Mucosa of descending colon (tissue), 3 donors: ENCODE results near the gene EXOSC1. TPM values are rescaled to one million over a fixed set of nuclear protein-coding genes. Genes with fewer than 3 reads are reported as not detected.

Experiments
- ATAC-seq: fragments of 200-7000 bp; cut with Tn5 transposase; one replicate; pipeline ENCODE4 v1.9.1; 2020; ENCODE audit warnings: mild to moderate bottlenecking, moderate library complexity
- DNase-seq, 3 donors: peaks; one replicate each; pipeline ENCODE4 v3.0.0-alpha.2; 2020
- H3K36me3 ChIP-seq: fragments of 200-600 bp; one replicate; pipeline ENCODE4 v1.8.0; 2021; ENCODE audit warnings: low read depth, mild to moderate bottlenecking
- H3K4me1 ChIP-seq: fragments of 200-600 bp; one replicate; pipeline ENCODE4 v1.8.0; 2021; ENCODE audit warnings: low read depth, mild to moderate bottlenecking
- H3K4me3 ChIP-seq: fragments of 200-600 bp; one replicate; pipeline ENCODE4 v1.8.0; 2021; ENCODE audit warnings: mild to moderate bottlenecking
- H3K9me3 ChIP-seq: fragments of 200-600 bp; one replicate; pipeline ENCODE4 v1.8.0; 2021; ENCODE audit warnings: mild to moderate bottlenecking
- CTCF ChIP-seq: fragments of 200-600 bp; IDR thresholded peaks from one replicate; pipeline ENCODE4 v1.8.0; 2022; ENCODE audit warnings: antibody characterized with exemption, mild to moderate bottlenecking
- intact Hi-C, 2 donors: fragments of 100-400 bp; cut with DNase I in 1 of 2; cut with micrococcal nuclease in 1 of 2; formaldehyde crosslinking; loops; one replicate each; pipeline versions ENCODE4 v1.11.0 to v1.11.1; 2022; cut with DNase I, micrococcal nuclease
- total RNA-seq, 3 donors: library from RNA; stranded (reverse); fragmentation: NEBNext Ultra II Directional in 2 of 3; extraction: Animal tissue kit (Norgen Biotek cat#: 25700) in 2 of 3; gene quantifications; one replicate each; pipeline versions ENCODE4 v1.2.1 to v1.2.4, GENCODE V29; 2021 to 2023
- donor health status: DM: no; HTN: no; CAD: no; lungs with moderate emphysema.
- donor health status: DM: no; HTN: no; CAD: no.
- donor health status: DM: no; HTN: yes; CAD: no.

Gene EXOSC1
- total RNA-seq, 3 donors from 2014 or later: 20.7 to 30.9 (median 21.3) TPM

- intact Hi-C loops: no loop called here
- Histone ChIP-seq H3K4me3 (no peak overlapping the region), H3K4me1 (peaks cover 14% of the 10 kb centered on the region), H3K36me3 (no peaks in the 10 kb centered on the region), H3K9me3 (no peaks in the 10 kb centered on the region)
- no peak for TF ChIP-seq CTCF
- ATAC-seq: peak; percentile 74
- peak; percentile 53 to 68 (median 61) for DNase-seq
Observed at GRCh38 chr10:97399843-97400545, 45.8 kb downstream of the EXOSC1 start.

DNA sequence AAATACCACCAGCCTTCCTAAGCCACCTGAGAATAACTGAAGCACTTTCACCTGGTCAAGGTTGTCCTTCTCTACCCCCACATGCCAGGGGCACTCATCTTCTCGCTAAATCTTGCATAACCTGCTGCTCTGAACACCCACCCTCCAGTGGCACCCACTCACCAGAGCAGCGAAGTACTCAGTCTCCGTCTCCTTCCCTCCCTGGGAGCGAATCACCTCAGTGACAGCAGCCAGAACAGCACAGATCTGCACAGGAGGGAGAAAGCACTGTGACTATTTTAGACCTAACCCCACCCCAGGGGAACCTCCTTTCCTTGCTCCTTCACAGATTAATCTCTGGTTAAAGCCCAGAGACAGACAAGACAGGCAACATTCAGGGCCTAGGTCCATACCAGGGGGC, 49.8 kb downstream of the EXOSC1 start:
- no peaks in the 10 kb centered on the region for H3K36me3 ChIP-seq
- no peaks in the 10 kb centered on the region for H3K9me3 ChIP-seq
- intact Hi-C loops: no loop called here
- peaks cover 11% of the 10 kb centered on the region for H3K4me1 ChIP-seq
- DNase-seq (no peak), ATAC-seq (no peak)
- no peak overlapping the region for H3K4me3 ChIP-seq
- no peak for TF ChIP-seq CTCF

DNA sequence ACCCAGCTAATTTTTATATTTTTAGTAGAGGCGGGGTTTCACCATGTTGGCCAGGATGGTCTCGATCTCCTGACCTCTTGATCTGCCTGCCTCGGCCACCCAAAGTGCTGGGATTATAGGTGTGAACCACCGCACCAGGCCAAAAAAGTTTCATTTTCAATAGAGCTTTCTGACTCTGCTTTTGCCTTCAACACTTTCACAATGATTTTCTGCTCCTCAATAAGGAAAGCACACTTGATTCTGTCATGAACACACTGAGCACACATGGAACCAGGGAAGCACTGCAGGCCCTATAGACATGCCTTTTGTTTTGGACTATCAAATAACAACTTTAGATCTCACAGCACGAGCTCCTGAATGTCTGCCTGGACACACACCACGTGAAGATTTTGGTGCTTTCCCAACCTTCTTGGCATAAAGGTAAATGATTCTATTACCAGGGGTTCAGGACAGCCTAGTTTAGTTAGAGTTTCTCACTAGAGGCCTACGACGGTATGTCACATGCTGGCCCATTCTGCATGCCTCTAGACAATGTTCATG, 52.7 kb downstream of the EXOSC1 start:
- H3K4me3 ChIP-seq: no peak overlapping the region
- intact Hi-C loops: no loop called here
- H3K4me1 ChIP-seq: no peaks in the 10 kb centered on the region
- DNase-seq (no peak), ATAC-seq (no peak)
- H3K36me3 ChIP-seq: peaks cover 3% of the 10 kb centered on the region
- no peak for TF ChIP-seq CTCF
- H3K9me3 ChIP-seq: no peaks in the 10 kb centered on the region

DNA sequence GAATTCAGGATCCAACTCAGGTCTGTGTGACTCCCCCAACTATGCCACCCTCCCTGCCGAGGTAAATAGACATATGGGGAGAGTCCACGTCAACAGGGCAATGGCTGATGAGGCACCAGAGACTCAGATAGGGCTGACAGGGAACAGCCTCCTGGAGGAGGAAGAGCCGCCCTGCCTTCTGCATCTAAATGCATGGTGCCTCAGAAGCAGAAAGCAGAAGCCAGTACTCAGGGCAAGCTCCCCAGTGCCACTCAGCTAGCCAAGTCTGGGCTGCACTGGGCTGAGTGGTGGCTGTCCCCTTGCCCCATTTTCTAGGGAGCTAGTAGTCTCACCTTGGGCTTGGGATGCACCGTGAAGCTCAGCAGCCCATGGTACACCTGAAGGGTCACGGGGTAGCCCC, 55.7 kb downstream of the EXOSC1 start:
- no peak overlapping the region for H3K4me3 ChIP-seq
- intact Hi-C loops: no loop called here
- peaks cover 3% of the 10 kb centered on the region for H3K36me3 ChIP-seq
- TF ChIP-seq CTCF: no peak
- DNase-seq: no peak
- no peaks in the 10 kb centered on the region for H3K9me3 ChIP-seq
- ATAC-seq: peak; percentile 24
- no peaks in the 10 kb centered on the region for H3K4me1 ChIP-seq

DNA sequence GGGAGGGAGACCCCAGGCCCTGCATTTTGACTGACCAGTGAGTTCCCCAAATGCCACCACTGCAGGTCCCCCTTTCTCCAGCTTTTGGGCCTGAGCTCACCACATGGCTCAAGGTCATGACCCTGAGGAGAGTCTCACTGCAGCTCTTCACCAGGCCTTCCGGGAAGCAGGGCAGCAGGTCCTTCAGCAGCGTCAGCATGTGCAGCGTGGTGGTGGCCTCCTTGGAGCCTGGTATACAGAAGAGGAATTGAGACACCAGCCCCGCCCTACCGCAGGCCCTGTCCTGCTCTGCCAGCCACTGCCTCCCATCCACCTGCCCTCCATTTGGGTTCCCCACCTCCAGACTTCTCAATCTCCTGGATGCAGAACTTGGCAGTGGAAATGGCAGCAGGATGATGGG, 57.7 kb downstream of the EXOSC1 start:
- DNase-seq: no peak
- no peak overlapping the region for H3K4me3 ChIP-seq
- ATAC-seq: no peak
- intact Hi-C loops: no loop called here
- no peak for TF ChIP-seq CTCF
- H3K4me1 ChIP-seq: no peaks in the 10 kb centered on the region
- H3K9me3 ChIP-seq: no peaks in the 10 kb centered on the region
- H3K36me3 ChIP-seq: peaks cover 3% of the 10 kb centered on the region

Other genes with a start within 250 kb of the EXOSC1 start
- 10 to 100 TPM in 1 of 3 donors, 1 to 10 TPM in 2; 5.9 to 10.7 (median 8.8) TPM for gene ARHGAP19, start 153.4 kb downstream of the EXOSC1 start, total RNA-seq
- 1 to 10 TPM; 4.7 to 9.6 (median 7.2) TPM for gene FRAT1, start 126.7 kb downstream of the EXOSC1 start, total RNA-seq
- 10 to 100 TPM; 26.2 to 42.5 (median 33.3) TPM for gene FRAT2, start 111.3 kb downstream of the EXOSC1 start, total RNA-seq
- gene RRP12, start 44.7 kb downstream of the EXOSC1 start, total RNA-seq: 10 to 100 TPM; 14.6 to 19.4 (median 16.9) TPM
- 100 to 1,000 TPM; 173 to 244 (median 186) TPM for gene PGAM1, start 19.8 kb downstream of the EXOSC1 start, total RNA-seq
- 10 to 100 TPM; 28.8 to 37.0 (median 29.5) TPM for gene ZDHHC16, start 169 bp upstream of the EXOSC1 start, total RNA-seq
- 10 to 100 TPM; 45.7 to 48.5 (median 47.0) TPM for gene MMS19, start 52.4 kb upstream of the EXOSC1 start, total RNA-seq
- 1 to 10 TPM in 2 of 3 donors, under 1 TPM in 1; 0.49 to 7.3 (median 3.4) TPM for gene UBTD1, start 52.9 kb upstream of the EXOSC1 start, total RNA-seq
- under 1 TPM; 0.29 to 0.75 (median 0.35) TPM for gene ANKRD2, start 126.8 kb upstream of the EXOSC1 start, total RNA-seq
- under 1 TPM in 2 of 3 donors, not detected in 1; 0.29 to 0.47 TPM for gene HOGA1, start 138.4 kb upstream of the EXOSC1 start, total RNA-seq
- not detected for gene C10orf62, start 143.7 kb upstream of the EXOSC1 start, total RNA-seq
- gene MORN4, start 187.5 kb upstream of the EXOSC1 start, total RNA-seq: 1 to 10 TPM; 1.9 to 2.7 (median 2.6) TPM
- 10 to 100 TPM; 11.2 to 13.7 (median 11.7) TPM for gene PI4K2A, start 194.7 kb upstream of the EXOSC1 start, total RNA-seq
- gene AVPI1, start 241.2 kb upstream of the EXOSC1 start, total RNA-seq: 10 to 100 TPM; 23.7 to 34.1 (median 31.4) TPM